PFSK-1 (cell line): ENCODE results near the gene PYGL.

Experiments used
- FOXP2 ChIP-seq: optimal IDR thresholded peaks from 2 replicates; pipeline ENCODE3; 2011; ENCODE audit warnings: borderline replicate concordance, control low read depth, inconsistent platforms; ENCODE audit not compliant: insufficient read depth; ENCODE audit errors: extremely low read length, extremely low read depth
- POLR2AphosphoS5 ChIP-seq: IDR thresholded peaks from 2 replicates; pipeline ENCODE4 v1.6.1; 2012; ENCODE audit warnings: low read depth, mild to moderate bottlenecking, control low read depth, low read length, moderate library complexity
- REST ChIP-seq, 2 experiments: IDR thresholded peaks; 2 replicates each; pipeline versions ENCODE4 v1.6.1 to v1.8.0; 2011 to 2012; ENCODE audit warnings: low read depth in 2 of 2, low read length in 2 of 2, control low read depth in 1 of 2, inconsistent platforms in 1 of 2, mild to moderate bottlenecking in 1 of 2, moderate library complexity in 1 of 2; ENCODE audit not compliant: insufficient read depth in 1 of 2
- SIN3A ChIP-seq: IDR thresholded peaks from 2 replicates; pipeline ENCODE4 v1.6.1; 2012; ENCODE audit warnings: mild to moderate bottlenecking, low read length, moderate library complexity, borderline replicate concordance; ENCODE audit not compliant: insufficient read depth
- TAF1 ChIP-seq: IDR thresholded peaks from 2 replicates; pipeline ENCODE4 v1.6.1; 2012; ENCODE audit warnings: low read length, control low read depth, borderline replicate concordance; ENCODE audit not compliant: insufficient read depth

GRCh38 chr14:50964683-50965390, 20.6 kb upstream of the PYGL start:
- TF ChIP-seq REST (IDR thresholded peaks at IDR 0.05; ENCODE audit: insufficient read depth in 1 of 2, low read depth in 2 of 2, low read length in 2 of 2) (no peak), POLR2AphosphoS5 (no peak), FOXP2 (no peak), TAF1 (no peak), SIN3A (peak; percentile 74; the same call in 1 of the 2 replicates)
